PC-9 (cell line): ENCODE results near the gene CCDC167. TPM values are rescaled to one million over a fixed set of nuclear protein-coding genes. Genes with fewer than 3 reads are reported as not detected.

ENCODE experiments used
- BruUV-seq: library from RNA; stranded (reverse); fragments of 400-500 nt; replicated peaks from 2 replicates; lab custom pipeline; 2021; lab: Mats Ljungman, UMichigan
- CTCF ChIA-PET: fragments of 300-600 bp; sonication (Branson Sonifier 250); formaldehyde crosslinking; loops from one replicate; lab custom pipeline; 2022; ENCODE audit warnings: antibody characterized with exemption; lab: Charles Lee
- POLR2A ChIA-PET: fragments of 300-600 bp; sonication (Branson Sonifier 250); formaldehyde crosslinking; loops from one replicate; lab custom pipeline; 2022; ENCODE audit warnings: antibody characterized with exemption; ENCODE audit not compliant: unreplicated experiment; lab: Charles Lee
- DNase-seq, 2 experiments: peaks; one replicate each; pipeline versions ENCODE4 v3.0.0 to v3.0.0-alpha.2; 2015 to 2022; ENCODE audit warnings: mixed read lengths in 1 of 2
- H2AFZ ChIP-seq: fragments of 200-600 bp; sonication (generic); 2 replicates; pipeline ENCODE4 v1.8.1; 2017; ENCODE audit warnings: antibody characterized with exemption
- H3F3A ChIP-seq: fragments of 200-600 bp; sonication (generic); 2 replicates; pipeline ENCODE4 v1.8.1; 2017; ENCODE audit warnings: antibody characterized with exemption, mild to moderate bottlenecking, low read depth; ENCODE audit not compliant: insufficient read depth
- H3K27ac ChIP-seq: fragments of 200-600 bp; sonication (generic); 2 replicates; pipeline ENCODE4 v1.6.1; 2016; ENCODE audit warnings: mixed run types
- H3K27me3 ChIP-seq: fragments of 200-600 bp; sonication (generic); 2 replicates; pipeline ENCODE4 v1.6.1; 2016; ENCODE audit warnings: low read depth, mixed run types; ENCODE audit not compliant: insufficient read depth
- H3K36me3 ChIP-seq: fragments of 200-600 bp; sonication (generic); 2 replicates; pipeline ENCODE4 v1.6.1; 2016; ENCODE audit warnings: low read depth, mixed run types
- H3K4me1 ChIP-seq: fragments of 200-600 bp; sonication (generic); replicated peaks from 2 replicates; pipeline ENCODE4 v1.6.1; 2016; ENCODE audit warnings: mixed run types; ENCODE audit not compliant: insufficient read depth
- H3K4me2 ChIP-seq: fragments of 200-600 bp; sonication (generic); 2 replicates; pipeline ENCODE4 v1.6.1; 2017; ENCODE audit warnings: mixed run types
- H3K4me3 ChIP-seq: fragments of 200-600 bp; sonication (generic); 2 replicates; pipeline ENCODE4 v1.6.1; 2016; ENCODE audit warnings: mixed run types
- H3K79me2 ChIP-seq: fragments of 200-600 bp; sonication (generic); 2 replicates; pipeline ENCODE4 v1.6.1; 2017; ENCODE audit warnings: low read depth, mixed run types
- H3K9me2 ChIP-seq: fragments of 200-600 bp; sonication (generic); 2 replicates; pipeline ENCODE4 v1.8.1; 2017; ENCODE audit warnings: mild to moderate bottlenecking; ENCODE audit not compliant: insufficient read depth
- H3K9me3 ChIP-seq: fragments of 200-600 bp; sonication (generic); 2 replicates; pipeline ENCODE4 v1.8.1; 2016; ENCODE audit warnings: low read depth; ENCODE audit not compliant: insufficient read depth
- H4K20me1 ChIP-seq: fragments of 200-600 bp; sonication (generic); 2 replicates; pipeline ENCODE4 v1.8.1; 2017; ENCODE audit not compliant: insufficient read depth
- CTCF ChIP-seq: fragments of 200-600 bp; sonication (generic); conservative IDR thresholded peaks from 2 replicates; pipeline ENCODE4 v1.6.1; 2017; ENCODE audit warnings: mixed run types, antibody characterized with exemption, mild to moderate bottlenecking, moderate library complexity
- EZH2 ChIP-seq: fragments of 200-600 bp; sonication (generic); IDR thresholded peaks from 2 replicates; pipeline ENCODE4 v1.8.0; 2017; ENCODE audit warnings: antibody characterized with exemption, low read depth
- intact Hi-C: fragments of 100-400 bp; cut with micrococcal nuclease; formaldehyde crosslinking; loops from one replicate; pipeline ENCODE4 v1.10.0; 2022; ENCODE audit not compliant: unreplicated experiment
- total RNA-seq: library from RNA; stranded (reverse); gene quantifications from 2 replicates; pipeline ENCODE4 v1.2.3, GENCODE V29; 2021

CCDC167 gene
- total RNA-seq, 1 experiment from 2014 or later = 29.4 TPM

- Histone ChIP-seq H3K9me2 (no peaks in the 10 kb centered on the region), H3F3A (no peaks in the 10 kb centered on the region), H4K20me1 (no peaks in the 10 kb centered on the region; the same call in 1 of the 2 replicates), H3K27me3 (no peaks in the 10 kb centered on the region), H3K4me3 (no peak overlapping the region), H3K4me2 (no peak overlapping the region), H3K4me1 (no peaks in the 10 kb centered on the region), H3K79me2 (no peaks in the 10 kb centered on the region), H3K27ac (no peak overlapping the region), H3K9me3 (no peaks in the 10 kb centered on the region), H2AFZ (no peak overlapping the region), H3K36me3 (0 out of 2 replicates have a peak, but pooled peaks cover 14% of the 10 kb centered on the region)
- ChIA-PET POLR2A (no interaction called here), CTCF (no interaction called here)
- BruUV-seq = no TSS peak
- no peak for TF ChIP-seq CTCF
- no peak for TF ChIP-seq EZH2
- intact Hi-C loops = no loop called here
- no peak for DNase-seq
Observed at GRCh38 chr6:37454420-37455140, 45.1 kb downstream of the CCDC167 start.

GRCh38 chr6:37452522-37452921, 47.2 kb downstream of the CCDC167 start:
- intact Hi-C loops = no loop called here
- no peak overlapping the region for H2AFZ ChIP-seq
- no peaks in the 10 kb centered on the region for H3K79me2 ChIP-seq
- H3K27ac ChIP-seq = no peak overlapping the region
- no peak for DNase-seq
- H3K4me3 ChIP-seq = no peak overlapping the region
- no peak overlapping the region for H3K4me2 ChIP-seq
- no peaks in the 10 kb centered on the region for H3K27me3 ChIP-seq
- H3K9me3 ChIP-seq = no peaks in the 10 kb centered on the region
- no TSS peak for BruUV-seq
- no peaks in the 10 kb centered on the region for H3F3A ChIP-seq
- CTCF ChIA-PET = no interaction called here
- 0 out of 2 replicates have a peak, but pooled peaks cover 14% of the 10 kb centered on the region for H3K36me3 ChIP-seq
- no peak for TF ChIP-seq CTCF
- no peak for TF ChIP-seq EZH2
- H4K20me1 ChIP-seq = no peaks in the 10 kb centered on the region
- no peaks in the 10 kb centered on the region for H3K4me1 ChIP-seq
- POLR2A ChIA-PET = no interaction called here
- H3K9me2 ChIP-seq = no peaks in the 10 kb centered on the region

GRCh38 chr6:37451441-37452193, 48.1 kb downstream of the CCDC167 start:
- Histone ChIP-seq H3K36me3 (0 out of 2 replicates have a peak, but pooled peaks cover 18% of the 10 kb centered on the region), H3K9me2 (no peaks in the 10 kb centered on the region), H4K20me1 (no peaks in the 10 kb centered on the region), H3K4me1 (no peaks in the 10 kb centered on the region), H3K27me3 (no peaks in the 10 kb centered on the region), H3K4me2 (no peak overlapping the region), H3K27ac (no peak overlapping the region), H3K79me2 (no peaks in the 10 kb centered on the region), H3K9me3 (no peaks in the 10 kb centered on the region), H3F3A (no peaks in the 10 kb centered on the region), H2AFZ (no peak overlapping the region), H3K4me3 (no peak overlapping the region)
- no peak for DNase-seq
- no TSS peak for BruUV-seq
- TF ChIP-seq EZH2 (no peak), CTCF (no peak)
- intact Hi-C loops = no loop called here
- ChIA-PET CTCF (no interaction called here), POLR2A (no interaction called here)
